Mesothelial cell of epicardium (in vitro differentiated cells): Measurements from ENCODE around the gene CTNNA2. TPM values are rescaled to one million over a fixed set of nuclear protein-coding genes. Genes with fewer than 3 reads are reported as not detected.

Experiments used
- DNase-seq, 2 experiments: peaks; one replicate each; pipeline ENCODE4 v3.0.0; 2021; ENCODE audit warnings: low spot score in 2 of 2; ENCODE audit not compliant: unreplicated experiment in 2 of 2
- H3K27ac Mint-ChIP-seq: 2 replicates; pipeline ENCODE4 v1.8.0; 2021; ENCODE audit warnings: mixed read lengths
- H3K27me3 Mint-ChIP-seq: 2 replicates; pipeline ENCODE4 v1.8.0; 2021; ENCODE audit warnings: low read depth, mixed read lengths
- H3K36me3 Mint-ChIP-seq: 2 replicates; pipeline ENCODE4 v1.8.0; 2021; ENCODE audit warnings: mixed read lengths
- H3K4me1 Mint-ChIP-seq: 2 replicates; pipeline ENCODE4 v1.8.0; 2021; ENCODE audit warnings: mixed read lengths
- H3K4me3 Mint-ChIP-seq: 2 replicates; pipeline ENCODE4 v1.8.0; 2021; ENCODE audit warnings: mild to moderate bottlenecking, moderate library complexity, mixed read lengths
- H3K9me3 Mint-ChIP-seq: 2 replicates; pipeline ENCODE4 v1.8.0; 2021; ENCODE audit warnings: mixed read lengths
- CTCF ChIP-seq: fragments of 200-600 bp; sonication (generic); IDR thresholded peaks from one replicate; pipeline ENCODE4 v1.5.0; 2021; ENCODE audit warnings: antibody characterized with exemption; ENCODE audit not compliant: unreplicated experiment
- total RNA-seq: library from RNA; stranded (reverse); gene quantifications from 3 replicates; pipeline ENCODE4 v1.2.1, GENCODE V29; 2021

The CTNNA2 gene
- total RNA-seq, 1 donor from 2014 or later, result 4.9 TPM

GRCh38 chr2:79799729-79800128 lies 286.9 kb downstream of the CTNNA2 start:
- TF ChIP-seq CTCF, result no peak
- DNase-seq, result no peak
- H3K4me3 Mint-ChIP-seq, result no peak overlapping the region

GRCh38 chr2:79801082-79801481 lies 288.2 kb downstream of the CTNNA2 start:
- Mint-ChIP-seq H3K27me3 (no peaks in the 10 kb centered on the region), H3K4me3 (no peak overlapping the region), H3K9me3 (peaks cover 4% of the 10 kb centered on the region), H3K27ac (no peak overlapping the region), H3K36me3 (no peaks in the 10 kb centered on the region), H3K4me1 (no peaks in the 10 kb centered on the region)
- DNase-seq, result no peak
- TF ChIP-seq CTCF, result no peak

More at GRCh38 chr2:79799729-79800128, 286.9 kb downstream of the CTNNA2 start:
- H3K27ac Mint-ChIP-seq, result no peak overlapping the region
- no peaks in the 10 kb centered on the region for H3K27me3 Mint-ChIP-seq
- H3K9me3 Mint-ChIP-seq, result peaks cover 1% of the 10 kb centered on the region
- no peaks in the 10 kb centered on the region for H3K36me3 Mint-ChIP-seq
- H3K4me1 Mint-ChIP-seq, result no peaks in the 10 kb centered on the region

GRCh38 chr2:79817288-79817687 lies 304.4 kb downstream of the CTNNA2 start:
- H3K27ac Mint-ChIP-seq, result no peak overlapping the region
- H3K36me3 Mint-ChIP-seq, result no peaks in the 10 kb centered on the region
- no peaks in the 10 kb centered on the region for H3K27me3 Mint-ChIP-seq
- DNase-seq, result no peak
- H3K4me3 Mint-ChIP-seq, result no peak overlapping the region
- H3K4me1 Mint-ChIP-seq, result no peaks in the 10 kb centered on the region
- no peak for TF ChIP-seq CTCF
- H3K9me3 Mint-ChIP-seq, result peaks cover 8% of the 10 kb centered on the region

GRCh38 chr2:79820281-79820680 lies 307.4 kb downstream of the CTNNA2 start:
- Mint-ChIP-seq H3K4me1 (no peaks in the 10 kb centered on the region), H3K27me3 (peaks cover 3% of the 10 kb centered on the region), H3K4me3 (no peak overlapping the region), H3K27ac (no peak overlapping the region), H3K36me3 (no peaks in the 10 kb centered on the region), H3K9me3 (peaks cover under 1% of the 10 kb centered on the region)
- TF ChIP-seq CTCF, result no peak
- no peak for DNase-seq

- Mint-ChIP-seq H3K9me3 (no peaks in the 10 kb centered on the region), H3K4me1 (no peaks in the 10 kb centered on the region), H3K27ac (no peak overlapping the region), H3K4me3 (no peak overlapping the region), H3K36me3 (no peaks in the 10 kb centered on the region), H3K27me3 (peaks cover 3% of the 10 kb centered on the region)
- no peak for DNase-seq
- no peak for TF ChIP-seq CTCF
Observed at GRCh38 chr2:79822136-79822535, 309.3 kb downstream of the CTNNA2 start.

- peaks cover 3% of the 10 kb centered on the region for H3K27me3 Mint-ChIP-seq
- no peaks in the 10 kb centered on the region for H3K4me1 Mint-ChIP-seq
- no peaks in the 10 kb centered on the region for H3K9me3 Mint-ChIP-seq
- no peak for TF ChIP-seq CTCF
- H3K27ac Mint-ChIP-seq, result no peak overlapping the region
- H3K4me3 Mint-ChIP-seq, result no peak overlapping the region
- H3K36me3 Mint-ChIP-seq, result no peaks in the 10 kb centered on the region
- no peak for DNase-seq
Observed at GRCh38 chr2:79824086-79824786, 311.4 kb downstream of the CTNNA2 start.
